ENCODE measurements around the gene CCRL2.
"Not testable (repeated sequence)": the region's sequence is repeated elsewhere in the genome, so short reads cannot be mapped to it uniquely, and the experiment has no call there.

CCRL2 gene

DNA sequence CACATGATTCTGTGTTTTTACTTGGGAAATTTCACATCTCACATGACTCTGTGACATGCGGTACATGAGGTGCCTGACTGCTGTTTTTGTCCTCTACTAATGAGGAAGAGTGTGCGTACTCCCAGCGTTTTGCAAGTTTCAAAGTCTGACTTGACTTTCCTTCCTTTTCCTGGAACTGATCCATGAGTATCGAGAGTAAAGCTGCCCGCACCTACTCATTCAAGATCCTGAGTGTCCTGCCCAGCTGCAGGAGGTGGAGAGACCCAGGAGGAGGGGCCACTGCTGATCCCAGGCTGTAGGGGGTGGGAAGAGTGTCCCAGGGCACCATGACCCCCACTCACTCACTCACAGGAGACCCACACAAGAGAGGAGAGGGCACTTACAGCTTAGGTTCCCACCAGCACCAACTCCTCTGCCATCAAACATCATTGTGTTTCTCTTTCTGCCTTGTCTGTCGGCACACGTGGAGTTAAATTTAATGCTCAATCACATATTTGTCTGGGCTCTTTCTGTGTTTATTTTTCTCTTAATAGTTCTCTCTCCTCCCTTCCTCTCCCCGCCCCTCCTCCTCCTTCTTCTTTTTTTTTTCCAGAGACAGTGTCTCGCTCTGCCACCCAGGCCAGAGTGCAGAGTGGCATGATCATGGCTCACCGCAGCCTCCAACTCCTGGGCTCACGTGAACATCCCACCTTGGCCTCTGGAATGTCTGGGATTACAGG, 1.6 kb upstream of the CCRL2 start:
- DNase-seq, result no peak

DNA sequence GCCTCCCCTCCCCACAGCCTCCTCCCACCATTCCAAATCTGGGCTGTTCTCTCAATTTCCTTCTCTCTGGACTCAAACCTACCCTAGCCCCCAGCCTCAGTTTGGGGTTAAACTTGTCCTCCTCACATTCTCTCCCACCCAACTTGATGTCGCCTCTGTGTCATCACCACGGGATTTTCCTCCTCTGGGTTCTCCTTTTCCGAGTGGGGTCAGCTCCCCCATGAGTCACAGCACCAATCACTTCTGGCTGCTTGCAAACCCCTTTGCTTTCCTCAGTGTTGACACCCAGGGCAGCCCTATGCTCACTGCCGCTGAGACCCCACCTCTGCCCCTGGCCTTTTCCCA, 644 bp upstream of the CCRL2 start:
- no peak for DNase-seq

DNA sequence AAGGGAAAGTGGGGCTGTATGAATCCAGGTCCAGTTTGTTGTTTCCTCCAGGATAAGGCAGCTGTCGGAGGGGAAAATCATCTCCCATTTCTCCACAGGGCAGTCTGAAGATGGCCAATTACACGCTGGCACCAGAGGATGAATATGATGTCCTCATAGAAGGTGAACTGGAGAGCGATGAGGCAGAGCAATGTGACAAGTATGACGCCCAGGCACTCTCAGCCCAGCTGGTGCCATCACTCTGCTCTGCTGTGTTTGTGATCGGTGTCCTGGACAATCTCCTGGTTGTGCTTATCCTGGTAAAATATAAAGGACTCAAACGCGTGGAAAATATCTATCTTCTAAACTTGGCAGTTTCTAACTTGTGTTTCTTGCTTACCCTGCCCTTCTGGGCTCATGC, 911 bp downstream of the CCRL2 start:
- DNase-seq, result no peak

DNA sequence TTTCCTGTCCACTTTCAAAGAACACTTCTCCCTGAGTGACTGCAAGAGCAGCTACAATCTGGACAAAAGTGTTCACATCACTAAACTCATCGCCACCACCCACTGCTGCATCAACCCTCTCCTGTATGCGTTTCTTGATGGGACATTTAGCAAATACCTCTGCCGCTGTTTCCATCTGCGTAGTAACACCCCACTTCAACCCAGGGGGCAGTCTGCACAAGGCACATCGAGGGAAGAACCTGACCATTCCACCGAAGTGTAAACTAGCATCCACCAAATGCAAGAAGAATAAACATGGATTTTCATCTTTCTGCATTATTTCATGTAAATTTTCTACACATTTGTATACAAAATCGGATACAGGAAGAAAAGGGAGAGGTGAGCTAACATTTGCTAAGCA, 1.8 kb downstream of the CCRL2 start:
- no peak for DNase-seq

DNA sequence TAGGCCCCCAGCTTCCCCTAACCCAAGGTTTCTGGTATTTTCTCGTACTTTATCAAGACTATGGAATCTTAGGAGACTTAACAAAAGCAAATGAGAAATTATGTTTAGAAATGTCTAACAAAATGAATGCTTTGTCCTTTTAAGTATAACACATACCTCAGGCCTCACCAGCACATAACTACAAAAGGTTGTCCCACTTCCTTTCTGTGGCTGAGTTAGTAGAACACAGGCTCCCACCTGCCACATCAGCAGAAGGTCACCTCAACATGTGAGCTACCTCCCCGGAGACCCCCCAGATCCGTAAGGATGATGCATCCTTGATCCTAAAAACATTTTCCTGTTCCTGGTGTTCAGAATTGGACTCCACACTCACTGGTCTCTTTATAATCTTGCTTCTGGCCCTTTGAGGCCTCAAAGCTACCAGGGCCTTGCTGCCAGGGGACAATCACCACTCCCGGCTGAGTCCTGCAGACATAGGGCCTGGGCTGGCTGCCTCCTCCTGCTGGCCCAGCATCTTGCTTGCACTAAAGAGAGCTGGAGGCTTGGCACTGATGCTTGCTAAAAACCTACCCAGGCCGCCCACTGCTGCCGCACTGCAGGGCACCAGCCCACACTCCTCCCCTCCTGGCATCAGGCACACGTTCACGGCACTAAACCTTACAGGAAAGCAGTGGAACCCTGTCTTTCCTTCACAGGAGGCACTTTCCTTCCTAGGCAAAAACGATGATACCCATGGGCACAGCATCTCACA, 2.9 kb downstream of the CCRL2 start:
- DNase-seq, result no peak

DNA sequence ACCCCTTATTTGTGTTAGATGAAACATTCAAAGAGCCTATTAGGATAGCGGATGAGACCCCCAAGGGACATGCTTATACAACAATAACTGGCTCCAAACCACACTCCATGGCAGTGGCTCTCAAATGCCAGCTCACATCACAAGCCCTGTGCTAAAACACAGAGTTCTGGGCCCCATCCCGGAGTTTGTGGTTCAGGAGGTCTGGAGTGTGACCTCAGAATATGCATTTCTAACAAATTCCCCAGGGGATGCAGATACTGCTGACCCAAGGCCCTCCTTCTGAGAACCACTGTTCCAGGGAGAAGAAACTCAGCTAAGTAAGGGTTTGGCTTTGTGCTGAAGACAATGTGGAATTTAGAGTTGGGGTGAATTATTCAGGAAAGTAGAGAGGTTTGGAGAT, 3.6 kb downstream of the CCRL2 start:
- DNase-seq, result no peak

DNA sequence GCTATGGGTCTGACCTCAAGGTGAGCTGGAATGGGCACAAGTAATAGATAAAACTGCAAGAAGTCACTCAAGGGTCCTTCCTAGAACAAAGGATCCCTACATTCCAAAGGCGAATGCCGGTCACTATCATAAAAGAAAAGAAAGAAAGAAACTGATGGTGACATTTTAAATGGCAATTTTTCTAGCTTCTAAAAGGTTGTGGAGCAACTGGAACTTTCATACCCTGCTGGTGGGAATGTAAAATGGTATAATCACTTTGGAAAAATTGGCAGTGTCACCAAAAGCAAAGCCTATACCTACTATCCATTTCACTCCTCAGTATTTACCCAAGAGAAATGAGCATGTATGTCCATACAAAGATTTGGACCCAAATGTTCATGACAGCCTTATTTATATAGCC, 4.2 kb downstream of the CCRL2 start:
- no peak for DNase-seq

DNA sequence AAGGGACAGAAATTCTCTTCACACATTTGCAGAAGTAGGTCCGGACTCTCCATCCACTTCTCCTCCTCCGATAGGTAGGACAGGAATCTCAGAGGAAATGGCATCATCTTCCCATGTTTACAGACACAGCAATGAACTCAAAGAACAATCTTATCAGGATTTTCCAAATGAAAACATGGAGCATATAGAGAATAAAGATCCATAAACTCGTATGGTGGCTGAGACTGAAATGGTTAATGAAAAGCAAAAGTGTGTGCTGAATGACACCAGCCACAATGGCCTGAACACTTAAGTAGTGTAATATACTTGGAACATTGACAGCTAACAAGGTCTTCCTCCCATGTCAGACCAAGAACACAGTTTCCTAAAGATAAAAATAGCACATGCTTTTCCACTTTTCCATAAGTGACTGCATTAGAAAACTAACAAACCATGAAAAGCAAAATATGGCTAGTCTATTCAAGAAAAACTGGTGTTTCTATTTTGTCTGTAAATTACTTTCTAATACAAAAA, 5.8 kb downstream of the CCRL2 start:
- DNase-seq, result no peak

DNA sequence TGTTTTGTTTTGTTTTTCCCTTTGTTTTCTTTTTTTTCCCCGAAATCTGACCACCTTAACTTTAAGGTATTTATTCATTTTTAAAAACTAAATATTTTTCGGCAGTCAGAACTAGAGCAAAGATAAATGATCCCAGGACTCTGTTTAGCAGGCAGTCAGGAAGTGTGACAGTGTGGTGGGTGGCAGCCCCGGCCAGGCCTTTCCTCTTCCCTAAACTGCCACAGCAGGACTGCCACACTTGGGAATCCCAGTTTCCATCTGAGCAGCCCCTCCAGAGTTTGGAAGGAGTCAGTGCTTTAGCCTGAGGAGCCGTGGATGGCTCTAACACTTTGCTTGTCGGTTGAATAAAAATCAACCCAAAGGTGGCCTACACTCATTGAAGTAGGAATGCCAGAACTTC, 6.9 kb downstream of the CCRL2 start:
- no peak for DNase-seq

DNA sequence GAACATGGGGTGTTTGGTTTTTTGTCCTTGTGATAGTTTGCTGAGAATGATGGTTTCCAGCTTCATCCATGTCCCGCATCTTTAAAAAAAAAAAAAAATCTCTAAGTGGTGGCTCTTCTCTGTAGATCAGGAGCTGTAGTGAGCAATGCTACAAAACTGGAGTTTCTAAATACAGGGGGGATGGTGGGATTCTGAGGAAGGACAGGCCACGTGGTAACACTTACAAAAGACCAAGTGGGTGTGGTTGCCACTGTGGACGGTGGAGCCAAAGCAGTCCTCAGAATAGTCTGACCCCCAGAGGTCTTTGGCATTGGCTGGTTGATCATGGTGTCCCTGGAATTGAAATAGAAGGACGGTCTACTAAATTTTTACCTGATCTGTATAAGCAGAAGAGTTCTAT, 7.7 kb downstream of the CCRL2 start:
- no peak for DNase-seq

DNA sequence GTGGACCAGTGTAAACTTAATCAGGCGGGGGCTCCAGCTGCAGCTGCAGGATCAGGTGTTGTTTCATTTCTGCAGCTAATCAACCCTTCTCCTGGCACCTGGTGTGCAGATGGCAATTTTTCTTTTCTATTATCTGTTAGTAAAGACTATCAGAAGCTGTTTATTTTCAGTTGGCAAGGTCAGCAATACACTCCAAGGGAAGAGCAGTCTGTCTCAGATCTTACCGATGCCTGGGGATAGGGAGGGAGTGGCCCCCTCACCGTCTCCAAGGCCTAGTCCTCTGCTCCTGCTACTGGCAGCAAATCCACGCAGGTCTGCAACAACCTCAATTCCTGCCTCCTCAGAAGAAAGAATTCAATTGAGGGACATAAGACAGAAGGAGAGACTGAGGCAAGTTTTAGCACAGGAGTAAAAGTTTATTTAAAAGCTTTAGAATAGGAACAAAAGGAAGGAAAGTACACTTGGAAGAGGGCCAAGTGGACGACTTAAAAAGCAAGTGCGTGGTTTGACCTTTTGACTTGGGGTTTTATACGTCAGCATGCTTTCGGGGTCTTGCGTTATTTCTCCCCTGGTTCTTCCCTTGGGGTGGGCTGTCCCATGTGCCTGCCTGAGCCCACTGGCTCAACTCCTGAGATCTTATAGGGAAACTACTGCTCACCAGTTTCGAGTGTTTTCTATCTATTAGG, 9.2 kb downstream of the CCRL2 start:
- DNase-seq, result peak; percentile 74

DNA sequence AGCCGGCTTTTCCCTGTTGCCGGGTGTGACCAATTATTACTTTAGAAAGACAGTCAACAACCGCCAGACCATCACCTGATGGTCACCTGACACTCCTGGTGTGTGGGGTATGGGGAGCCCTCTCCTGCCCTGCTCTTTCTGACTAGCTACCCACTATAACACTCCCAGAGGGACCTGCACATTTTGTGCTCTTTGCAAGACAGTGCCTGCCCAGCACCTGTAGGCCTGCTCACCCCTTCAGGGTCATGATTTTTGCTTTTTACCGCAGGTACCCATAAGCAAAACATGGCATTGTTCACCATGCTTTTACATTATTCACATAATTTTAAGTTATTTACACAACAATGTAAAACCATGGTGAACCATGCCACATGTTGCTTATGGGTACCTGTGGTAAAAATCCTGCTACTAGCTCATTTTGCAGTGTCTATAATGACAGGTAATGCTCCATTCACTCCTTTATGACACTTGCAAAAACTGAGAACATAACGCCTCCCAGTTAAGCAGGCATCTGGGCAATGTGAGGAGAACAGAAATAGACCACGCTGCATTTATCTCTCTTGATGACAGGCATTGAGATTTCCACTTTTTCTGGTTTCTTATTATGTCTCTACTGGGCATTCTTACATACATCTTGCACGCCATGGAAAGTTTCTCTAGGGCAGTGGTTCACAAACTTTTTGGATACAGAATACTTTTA, 9.9 kb downstream of the CCRL2 start:
- DNase-seq, result no peak

DNA sequence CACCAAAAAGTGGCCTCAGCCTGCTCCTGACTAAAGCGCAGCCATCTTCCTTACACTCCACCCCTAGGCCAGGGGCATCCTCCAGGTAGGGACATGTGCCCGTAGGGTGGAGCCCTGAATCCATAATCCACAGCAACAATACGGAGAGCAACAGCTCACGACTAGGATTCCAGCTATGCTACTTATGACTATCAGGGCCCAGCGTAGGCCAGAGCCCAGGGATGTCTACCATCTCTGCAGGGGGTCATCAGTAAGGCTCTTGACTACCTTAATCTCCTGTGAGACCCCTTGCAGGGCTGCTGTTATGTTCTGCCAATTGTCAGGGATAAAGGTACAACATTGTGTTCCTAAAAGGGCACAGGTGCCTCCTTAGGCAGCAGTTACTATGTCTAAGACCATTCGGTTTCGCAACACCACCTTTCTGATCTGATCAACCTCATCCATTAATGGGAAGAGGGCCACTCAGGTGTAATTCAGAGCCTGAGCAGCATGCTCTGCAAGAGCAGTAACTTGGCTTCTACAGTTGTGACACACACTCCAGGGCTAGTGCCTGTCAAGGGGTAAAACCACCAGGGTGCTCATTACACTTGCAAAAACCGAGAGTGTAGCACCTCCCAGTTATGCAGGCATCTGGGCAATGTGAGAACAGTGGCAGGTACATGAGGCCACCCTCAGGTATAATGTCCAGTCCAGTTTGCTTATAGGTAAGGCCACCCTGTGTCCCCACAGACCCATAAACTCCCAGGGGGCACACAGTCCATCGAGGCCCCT, 11.0 kb downstream of the CCRL2 start:
- DNase-seq, result no peak

DNA sequence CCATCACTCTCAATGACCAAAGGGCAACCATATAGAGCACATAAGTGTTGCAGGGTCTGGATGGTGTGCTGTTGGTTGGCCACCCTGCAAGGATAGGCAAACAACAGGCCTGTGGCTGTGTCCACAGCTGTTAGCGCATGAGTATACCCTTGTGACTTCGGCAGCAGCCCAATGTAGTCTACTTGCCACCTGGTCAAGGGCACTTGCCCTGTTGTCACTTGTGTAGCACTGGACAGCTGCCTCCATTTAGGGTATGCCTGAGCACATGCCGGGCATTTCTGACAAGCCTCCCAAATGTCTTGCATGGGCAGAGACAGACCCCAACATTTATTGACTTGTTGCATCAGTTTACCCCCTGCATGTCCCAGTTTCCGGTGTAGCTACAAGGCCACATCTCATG, 12.8 kb downstream of the CCRL2 start:
- DNase-seq, result no peak

DNA sequence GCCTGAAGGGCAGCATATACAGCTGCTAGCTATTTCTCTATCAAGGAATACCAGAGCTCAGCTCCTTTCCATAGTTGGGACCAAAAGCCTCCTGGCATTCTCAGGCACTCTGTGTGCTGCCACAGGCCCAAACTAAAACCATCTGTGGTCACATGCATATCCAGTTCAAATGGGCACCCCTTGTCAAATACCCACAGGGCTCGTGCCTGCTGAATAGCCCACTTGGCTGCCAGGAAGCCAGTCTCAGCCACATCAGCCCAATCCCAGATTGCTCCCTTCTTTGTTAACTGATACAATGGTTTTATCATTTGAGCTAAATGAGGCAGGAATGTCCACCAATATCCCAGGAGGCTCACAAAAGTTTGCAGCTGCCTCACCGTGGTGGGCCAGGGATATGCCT, 13.9 kb downstream of the CCRL2 start:
- DNase-seq, result no peak

DNA sequence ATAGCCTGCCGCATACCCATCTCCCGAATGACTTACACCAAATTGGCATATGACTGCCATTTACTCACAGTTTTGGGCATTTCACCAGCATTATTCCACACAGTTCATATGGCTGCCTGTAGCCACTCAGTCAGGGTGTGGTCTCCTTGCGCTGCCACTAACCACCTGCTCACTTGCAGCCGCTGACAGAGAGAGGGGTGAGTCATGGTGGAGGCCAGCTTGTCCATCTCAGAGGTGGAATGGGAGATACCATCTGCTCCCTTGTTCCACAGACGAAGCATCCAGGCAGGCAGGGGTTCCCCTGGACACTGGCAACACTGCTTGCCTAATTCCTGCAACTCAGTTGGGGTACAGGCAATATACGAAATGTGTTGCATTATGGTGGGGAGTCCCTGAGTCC, 15.6 kb downstream of the CCRL2 start:
- no peak for DNase-seq

DNA sequence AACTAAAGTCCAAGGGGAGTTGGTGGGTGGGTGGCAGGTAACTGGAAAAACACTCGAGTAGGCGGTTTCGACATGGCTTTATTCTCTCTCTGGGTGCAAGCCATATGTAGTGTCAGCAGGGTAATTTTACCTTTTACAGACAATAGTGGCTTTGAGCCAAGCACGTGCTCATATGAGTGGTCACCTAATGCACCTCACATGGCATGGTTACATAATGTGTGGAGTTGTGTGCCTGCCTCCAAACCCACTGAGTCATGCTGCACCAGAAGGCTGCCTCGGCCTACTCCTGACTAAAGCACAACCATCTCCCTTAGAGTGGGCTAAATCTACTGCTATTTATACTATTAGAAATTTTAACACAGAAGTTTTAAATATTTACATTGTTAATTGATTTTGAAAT, 16.5 kb downstream of the CCRL2 start:
- DNase-seq, result no peak

DNA sequence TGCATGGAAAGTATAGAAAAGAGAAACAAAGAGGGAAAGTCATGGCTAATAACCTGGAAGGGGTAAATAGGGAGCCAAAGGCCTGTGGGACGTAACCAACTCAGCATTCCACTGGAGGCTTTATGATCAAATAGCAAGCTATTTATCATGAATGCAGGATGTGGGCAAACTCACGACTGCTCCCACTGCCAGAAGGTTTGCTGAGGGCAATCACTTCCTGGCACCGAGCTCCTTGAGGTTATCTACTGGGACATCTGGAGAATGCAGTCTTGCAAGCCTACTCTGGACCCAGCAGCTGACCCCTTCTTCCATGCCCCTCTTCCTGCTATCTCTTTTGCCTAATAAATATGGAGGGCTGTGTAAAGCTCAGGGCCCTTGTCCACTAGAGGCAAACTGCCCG, 19.4 kb downstream of the CCRL2 start:
- DNase-seq, result not testable (repeated sequence)

DNA sequence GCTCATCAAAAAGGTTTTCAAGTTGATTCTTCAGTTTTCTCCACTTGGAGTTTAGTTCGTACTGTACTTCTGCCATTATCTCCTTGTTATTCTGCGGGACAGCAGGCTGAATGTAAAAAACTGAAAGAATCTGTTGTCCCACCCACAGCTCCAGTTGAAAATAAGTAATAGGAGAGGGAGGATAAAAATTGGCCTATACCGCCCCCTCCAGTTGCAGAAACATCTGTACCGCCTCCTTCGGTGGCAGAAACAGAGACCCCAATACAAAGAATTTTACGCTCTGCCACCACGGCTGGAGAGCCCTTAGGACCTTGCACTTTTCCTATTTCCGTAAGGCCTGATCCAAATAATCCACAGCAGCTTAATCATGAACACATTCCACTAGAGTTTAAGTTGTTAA, 20.3 kb downstream of the CCRL2 start:
- DNase-seq, result not testable (repeated sequence)

DNA sequence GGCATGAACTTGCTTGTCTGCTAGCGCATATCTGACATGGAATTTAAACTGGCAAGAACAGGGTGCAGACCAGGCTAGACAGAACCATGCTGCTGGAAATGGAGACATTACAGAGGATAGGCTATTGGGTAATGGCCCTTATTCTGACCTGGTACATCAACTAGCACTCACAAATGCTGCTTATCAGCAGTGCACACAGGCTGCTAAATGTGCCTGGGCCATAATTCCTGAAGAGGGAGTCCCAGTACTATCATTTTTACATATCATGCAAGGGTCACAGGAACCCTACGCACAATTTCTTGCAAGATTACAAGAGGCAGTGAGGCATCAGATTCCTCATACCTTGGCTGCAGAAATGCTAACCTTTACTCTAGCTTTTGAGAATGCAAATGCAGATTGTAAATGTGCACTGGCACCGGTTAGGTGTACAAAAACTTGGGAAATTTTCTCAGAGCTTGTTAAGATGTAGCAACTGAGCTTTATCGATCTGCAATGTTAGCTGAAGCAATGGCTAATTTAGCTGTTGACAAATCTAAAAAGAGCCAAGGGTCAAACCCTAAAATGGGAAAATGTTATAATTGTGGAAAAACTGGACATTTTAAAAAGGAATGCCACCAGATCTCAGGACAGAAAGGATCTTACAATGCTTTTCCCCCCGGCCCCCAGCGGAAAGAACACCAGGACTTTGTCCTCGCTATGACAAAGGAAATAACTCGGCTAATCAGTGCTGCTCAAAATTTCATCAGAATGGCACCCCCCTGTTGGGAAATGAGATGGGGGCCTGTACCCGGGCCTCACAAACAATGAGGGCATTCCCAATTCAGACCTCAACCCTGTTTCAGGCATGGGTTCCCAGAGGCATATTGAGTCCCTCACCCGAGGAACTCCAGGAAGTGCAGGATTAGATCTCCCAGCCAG, 21.1 kb downstream of the CCRL2 start:
- no peak for DNase-seq

DNA sequence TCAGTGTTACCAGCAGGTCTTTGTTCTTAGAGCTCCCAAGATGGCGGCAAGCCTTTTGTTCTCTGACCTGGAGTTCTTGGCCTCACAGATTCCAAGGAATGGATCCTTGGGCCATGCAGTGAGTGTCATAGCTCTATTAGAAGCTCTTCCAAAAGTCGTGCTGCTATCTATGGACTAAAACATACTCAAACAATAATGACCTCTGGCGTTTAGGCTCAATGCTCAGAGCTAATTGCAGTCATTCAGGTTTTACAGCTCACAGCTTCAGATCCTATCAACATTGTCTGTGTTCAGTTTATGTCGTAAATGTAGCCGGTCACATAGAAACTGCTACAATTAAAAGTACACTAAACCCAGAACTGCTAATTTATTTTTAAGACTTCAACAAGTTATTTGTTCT, 22.2 kb downstream of the CCRL2 start:
- no peak for DNase-seq

DNA sequence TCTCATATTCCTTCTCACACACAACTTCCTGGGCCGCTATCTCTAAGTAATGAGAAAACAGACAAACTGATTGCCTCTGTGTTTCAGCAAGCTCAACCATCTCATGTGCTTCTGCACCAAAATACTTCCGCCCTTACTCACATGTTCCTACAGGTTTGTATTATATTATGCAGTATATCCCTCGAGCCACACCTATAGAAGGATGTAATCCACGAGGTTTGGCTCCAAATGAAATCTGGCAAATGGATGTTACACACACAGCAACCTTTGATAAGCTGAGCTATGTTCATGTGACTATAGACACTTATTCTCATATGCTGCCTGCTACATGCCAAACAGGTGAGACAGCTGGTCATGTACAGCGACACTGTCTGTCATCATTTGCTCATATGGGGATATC, 22.6 kb downstream of the CCRL2 start:
- DNase-seq, result no peak
